Vagina (tissue), 2 donors: ENCODE results near the gene KRTAP13-3. TPM values are rescaled to one million over a fixed set of nuclear protein-coding genes. Genes with fewer than 3 reads are reported as not detected.
A peak's percentile ranks its signal among the peaks of the same experiment; 100 is the strongest.

Experiments used
- DNase-seq, 2 donors: peaks; one replicate each; pipeline ENCODE4 v3.0.0-alpha.2; 2017; ENCODE audit errors: extremely low spot score in 2 of 2
- H3K27ac ChIP-seq: fragments of 200-600 bp; sonication (generic); one replicate; pipeline ENCODE4 v1.5.1; 2019
- H3K27me3 ChIP-seq: fragments of 200-600 bp; sonication (generic); one replicate; pipeline ENCODE4 v1.5.1; 2019
- H3K36me3 ChIP-seq, 2 donors: fragments of 200-600 bp; sonication (generic); one replicate each; pipeline ENCODE4 v1.5.1; 2017 to 2019
- H3K4me1 ChIP-seq: fragments of 200-600 bp; sonication (generic); one replicate; pipeline ENCODE4 v1.5.1; 2019
- H3K4me3 ChIP-seq, 2 donors: fragments of 200-600 bp; sonication (generic); 1 replicate in 1 of 2; 2 replicates in 1 of 2; pipeline ENCODE4 v1.5.1; 2016 to 2019
- H3K9me3 ChIP-seq: fragments of 200-600 bp; sonication (generic); one replicate; pipeline ENCODE4 v1.5.1; 2019
- CTCF ChIP-seq, 3 experiments: fragments of 450-650 bp in 2 of 3; fragments of 200-600 bp in 1 of 3; sonication (generic) in 1 of 3; IDR thresholded peaks; one replicate each; pipeline ENCODE4 v1.5.1; 2017 to 2019; ENCODE audit warnings: antibody characterized with exemption in 3 of 3, mild to moderate bottlenecking in 2 of 3, moderate library complexity in 2 of 3
- POLR2A ChIP-seq, 2 donors: fragments of 450-650 bp; IDR thresholded peaks; one replicate each; pipeline ENCODE4 v1.6.1; 2017; ENCODE audit warnings: antibody characterized with exemption in 2 of 2, mild to moderate bottlenecking in 2 of 2, moderate library complexity in 2 of 2
- POLR2AphosphoS5 ChIP-seq, 2 donors: sonication (generic); formaldehyde crosslinking; IDR thresholded peaks; one replicate each; pipeline ENCODE4 v1.9.0; 2017; ENCODE audit warnings: antibody characterized with exemption in 2 of 2, mild to moderate bottlenecking in 2 of 2, low read depth in 1 of 2; ENCODE audit not compliant: insufficient read depth in 1 of 2
- intact Hi-C: fragments of 100-400 bp; cut with DNase I; formaldehyde crosslinking; loops from one replicate; pipeline ENCODE4 v1.15.1; 2023
- total RNA-seq: library from RNA; depleted of rRNA; stranded (reverse); fragments of >200 nt; gene quantifications from one replicate; pipeline ENCODE4 v1.2.3, GENCODE V29; 2016

The KRTAP13-3 gene
- total RNA-seq, 1 donor from 2014 or later, result not detected

GRCh38 chr21:30444204-30444603 is 18.5 kb upstream of the KRTAP13-3 start:
- Histone ChIP-seq H3K4me1 (no peaks in the 10 kb centered on the region), H3K27ac (no peak overlapping the region), H3K4me3 (no peak overlapping the region), H3K27me3 (no peaks in the 10 kb centered on the region), H3K9me3 (no peaks in the 10 kb centered on the region), H3K36me3 (no peaks in the 10 kb centered on the region)
- TF ChIP-seq POLR2A (IDR thresholded peaks at IDR 0.05), result no peak
- TF ChIP-seq POLR2AphosphoS5 (IDR thresholded peaks at IDR 0.05; ENCODE audit: insufficient read depth in 1 of 2, low read depth in 1 of 2), result no peak
- no peak for TF ChIP-seq CTCF (IDR thresholded peaks at IDR 0.05)
- DNase-seq, result no peak
- intact Hi-C loops, result no loop called here

GRCh38 chr21:30443226-30443625 is 17.5 kb upstream of the KRTAP13-3 start:
- Histone ChIP-seq H3K36me3 (no peaks in the 10 kb centered on the region), H3K4me1 (no peaks in the 10 kb centered on the region), H3K27me3 (no peaks in the 10 kb centered on the region), H3K4me3 (no peak overlapping the region), H3K9me3 (no peaks in the 10 kb centered on the region), H3K27ac (no peak overlapping the region)
- intact Hi-C loops, result no loop called here
- DNase-seq, result no peak
- TF ChIP-seq POLR2A (IDR thresholded peaks at IDR 0.05) (no peak), POLR2AphosphoS5 (IDR thresholded peaks at IDR 0.05; ENCODE audit: insufficient read depth in 1 of 2, low read depth in 1 of 2) (no peak), CTCF (IDR thresholded peaks at IDR 0.05) (no peak)

GRCh38 chr21:30439975-30440374 is 14.2 kb upstream of the KRTAP13-3 start, which contains the start of gene KRTAP15-1:
TSS of gene KRTAP15-1 (plus strand) at chr21:30440275. CDS start at chr21:30440328, 53 bp downstream.
- H3K9me3 ChIP-seq, result no peaks in the 10 kb centered on the region
- DNase-seq, result no peak
- H3K4me3 ChIP-seq, result no peak within 1 kb of the TSS
- intact Hi-C loops, result no loop called here
- H3K4me1 ChIP-seq, result no peaks in the 10 kb centered on the region
- H3K27me3 ChIP-seq, result no peaks in the 10 kb centered on the region
- no peaks in the 10 kb centered on the region for H3K36me3 ChIP-seq
- H3K27ac ChIP-seq, result no peak within 1 kb of the TSS
- TF ChIP-seq POLR2A (IDR thresholded peaks at IDR 0.05) (no peak), CTCF (IDR thresholded peaks at IDR 0.05) (no peak), POLR2AphosphoS5 (IDR thresholded peaks at IDR 0.05; ENCODE audit: insufficient read depth in 1 of 2, low read depth in 1 of 2) (no peak)

- no peaks in the 10 kb centered on the region for H3K27me3 ChIP-seq
- intact Hi-C loops, result no loop called here
- no peak for TF ChIP-seq POLR2A (IDR thresholded peaks at IDR 0.05)
- no peak for TF ChIP-seq CTCF (IDR thresholded peaks at IDR 0.05)
- no peak for TF ChIP-seq POLR2AphosphoS5 (IDR thresholded peaks at IDR 0.05; ENCODE audit: insufficient read depth in 1 of 2, low read depth in 1 of 2)
- H3K9me3 ChIP-seq, result no peaks in the 10 kb centered on the region
- no peak overlapping the region for H3K27ac ChIP-seq
- no peaks in the 10 kb centered on the region for H3K36me3 ChIP-seq
- no peak for DNase-seq
- H3K4me1 ChIP-seq, result no peaks in the 10 kb centered on the region
- no peak overlapping the region for H3K4me3 ChIP-seq
These were observed 11.4 kb upstream of the KRTAP13-3 start for GRCh38 chr21:30437010-30437565.

GRCh38 chr21:30434033-30434631 is 8.4 kb upstream of the KRTAP13-3 start:
- no peak overlapping the region for H3K4me3 ChIP-seq
- intact Hi-C loops, result no loop called here
- H3K36me3 ChIP-seq, result no peaks in the 10 kb centered on the region
- DNase-seq, result no peak
- H3K9me3 ChIP-seq, result no peaks in the 10 kb centered on the region
- TF ChIP-seq POLR2AphosphoS5 (IDR thresholded peaks at IDR 0.05; ENCODE audit: insufficient read depth in 1 of 2, low read depth in 1 of 2), result no peak
- peak in 2 of 3 experiments; percentile 23 to 33 for TF ChIP-seq CTCF (IDR thresholded peaks at IDR 0.05)
- H3K4me1 ChIP-seq, result no peaks in the 10 kb centered on the region
- no peak overlapping the region for H3K27ac ChIP-seq
- H3K27me3 ChIP-seq, result no peaks in the 10 kb centered on the region
